AG04449 (cell line): ENCODE data around the gene NDST4.

ENCODE experiments used
- CTCF ChIA-PET: fragments of 350-600 bp; formaldehyde crosslinking; extraction: SDS; loops from one replicate; lab custom pipeline; 2021; ENCODE audit warnings: antibody characterized with exemption; lab: Yijun Ruan, JAX
- POLR2A ChIA-PET: fragments of 400-600, 350-600 bp; formaldehyde crosslinking; extraction: SDS; loops from one replicate; lab custom pipeline; 2020; ENCODE audit warnings: antibody characterized with exemption, inconsistent platforms; lab: Yijun Ruan, JAX
- DNase-seq: peaks from one replicate; pipeline ENCODE4 v3.0.0-alpha.2; 2010; ENCODE audit warnings: low read depth, low spot score
- H3K4me3 ChIP-seq: 2 replicates; pipeline ENCODE4 v1.5.1; 2011; ENCODE audit warnings: low read depth, mild to moderate bottlenecking, control low read depth, low read length
- TF ChIP-seq, protein P1 (sequence below): IDR thresholded peaks from one replicate; pipeline ENCODE4 v1.5.1; 2011; ENCODE audit warnings: mild to moderate bottlenecking, moderate library complexity, low read length, control low read depth, inconsistent platforms; ENCODE audit not compliant: insufficient read depth; ENCODE audit errors: missing control alignments

NDST4 gene

DNA sequence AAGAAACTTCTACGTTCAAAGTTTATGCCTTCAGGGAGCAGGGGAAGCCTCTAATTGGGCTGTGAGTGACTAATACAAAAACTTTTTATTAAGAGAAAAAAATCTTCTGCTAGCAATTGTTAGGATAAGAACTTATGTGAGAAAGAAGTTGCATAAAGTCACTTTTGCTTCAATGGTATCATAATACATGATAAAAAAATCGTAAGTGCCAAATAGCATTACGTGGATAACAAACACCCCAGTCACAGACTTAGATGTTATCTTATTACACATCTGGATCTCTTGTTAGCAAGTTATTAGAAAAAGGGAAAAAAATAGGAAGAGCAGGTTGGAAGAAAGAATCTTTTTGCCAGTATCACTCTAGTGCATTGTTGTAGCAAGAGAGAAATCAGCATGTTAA is 4.2 kb upstream of the NDST4 start:
- H3K4me3 ChIP-seq: no peak overlapping the region
- CTCF ChIA-PET: no interaction called here
- no peak for DNase-seq
- POLR2A ChIA-PET: no interaction called here
- TF ChIP-seq, protein P1, sequence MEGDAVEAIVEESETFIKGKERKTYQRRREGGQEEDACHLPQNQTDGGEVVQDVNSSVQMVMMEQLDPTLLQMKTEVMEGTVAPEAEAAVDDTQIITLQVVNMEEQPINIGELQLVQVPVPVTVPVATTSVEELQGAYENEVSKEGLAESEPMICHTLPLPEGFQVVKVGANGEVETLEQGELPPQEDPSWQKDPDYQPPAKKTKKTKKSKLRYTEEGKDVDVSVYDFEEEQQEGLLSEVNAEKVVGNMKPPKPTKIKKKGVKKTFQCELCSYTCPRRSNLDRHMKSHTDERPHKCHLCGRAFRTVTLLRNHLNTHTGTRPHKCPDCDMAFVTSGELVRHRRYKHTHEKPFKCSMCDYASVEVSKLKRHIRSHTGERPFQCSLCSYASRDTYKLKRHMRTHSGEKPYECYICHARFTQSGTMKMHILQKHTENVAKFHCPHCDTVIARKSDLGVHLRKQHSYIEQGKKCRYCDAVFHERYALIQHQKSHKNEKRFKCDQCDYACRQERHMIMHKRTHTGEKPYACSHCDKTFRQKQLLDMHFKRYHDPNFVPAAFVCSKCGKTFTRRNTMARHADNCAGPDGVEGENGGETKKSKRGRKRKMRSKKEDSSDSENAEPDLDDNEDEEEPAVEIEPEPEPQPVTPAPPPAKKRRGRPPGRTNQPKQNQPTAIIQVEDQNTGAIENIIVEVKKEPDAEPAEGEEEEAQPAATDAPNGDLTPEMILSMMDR: no peak

- ChIA-PET POLR2A (no interaction called here), CTCF (no interaction called here)
- H3K4me3 ChIP-seq: no peak overlapping the region
- DNase-seq: no peak
- TF ChIP-seq, protein P1: no peak
Observed at GRCh38 chr4:115110191-115111181, 2.9 kb downstream of the NDST4 start.

GRCh38 chr4:115108850-115109249 is 4.6 kb downstream of the NDST4 start:
- no peak for DNase-seq
- no peak overlapping the region for H3K4me3 ChIP-seq
- ChIA-PET POLR2A (no interaction called here), CTCF (no interaction called here)
- TF ChIP-seq, protein P1: no peak

DNA sequence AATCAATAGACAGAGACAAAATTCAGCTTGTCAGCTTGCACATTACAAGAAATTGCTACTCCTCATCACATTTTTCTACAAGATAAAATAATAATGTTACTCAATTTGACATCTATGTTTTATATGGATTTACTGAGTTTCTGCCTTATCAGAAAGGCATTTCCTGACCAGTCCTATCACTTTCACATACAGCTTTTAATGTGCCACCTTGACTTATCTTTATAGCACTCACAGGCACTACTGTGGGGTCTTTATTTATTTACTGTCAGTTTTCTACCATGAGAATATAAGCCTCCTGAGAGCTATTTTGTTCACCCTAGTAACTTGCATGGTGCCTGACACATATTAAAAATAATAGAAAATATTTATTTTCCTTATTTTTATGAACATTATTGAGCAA is 6.0 kb downstream of the NDST4 start:
- ChIA-PET POLR2A (no interaction called here), CTCF (no interaction called here)
- DNase-seq: no peak
- TF ChIP-seq, protein P1: no peak
- H3K4me3 ChIP-seq: no peak overlapping the region

- CTCF ChIA-PET: no interaction called here
- DNase-seq: no peak
- TF ChIP-seq, protein P1: no peak
- POLR2A ChIA-PET: no interaction called here
- no peak overlapping the region for H3K4me3 ChIP-seq
Observed at GRCh38 chr4:115101675-115102074, 11.7 kb downstream of the NDST4 start.

GRCh38 chr4:115090483-115091075 is 22.8 kb downstream of the NDST4 start:
- ChIA-PET POLR2A (no interaction called here), CTCF (no interaction called here)
- DNase-seq: no peak
- no peak overlapping the region for H3K4me3 ChIP-seq
- TF ChIP-seq, protein P1: peak; percentile 26
